Occipital lobe (tissue), 2 donors: ENCODE data around the gene MAP7D1. TPM values are rescaled to one million over a fixed set of nuclear protein-coding genes. Genes with fewer than 3 reads are reported as not detected.
"Not testable (repeated sequence)": the region's sequence is repeated elsewhere in the genome, so short reads cannot be mapped to it uniquely, and the experiment has no call there.

Experiments
- DNase-seq: peaks from one replicate; lab custom pipeline; 2025; lab: John Stamatoyannopoulos, UW
- total RNA-seq: library from RNA; depleted of rRNA; stranded (reverse); fragments of >200 nt; gene quantifications from one replicate; pipeline ENCODE4 v1.2.3, GENCODE V29; 2014

Gene MAP7D1
- total RNA-seq, 1 donor from 2014 or later, result 49.6 TPM

GRCh38 chr1:36151134-36151844 is 4.7 kb upstream of the MAP7D1 start:
- DNase-seq, result no peak

- no peak for DNase-seq
Observed at GRCh38 chr1:36151845-36152203, 4.1 kb upstream of the MAP7D1 start.

DNA sequence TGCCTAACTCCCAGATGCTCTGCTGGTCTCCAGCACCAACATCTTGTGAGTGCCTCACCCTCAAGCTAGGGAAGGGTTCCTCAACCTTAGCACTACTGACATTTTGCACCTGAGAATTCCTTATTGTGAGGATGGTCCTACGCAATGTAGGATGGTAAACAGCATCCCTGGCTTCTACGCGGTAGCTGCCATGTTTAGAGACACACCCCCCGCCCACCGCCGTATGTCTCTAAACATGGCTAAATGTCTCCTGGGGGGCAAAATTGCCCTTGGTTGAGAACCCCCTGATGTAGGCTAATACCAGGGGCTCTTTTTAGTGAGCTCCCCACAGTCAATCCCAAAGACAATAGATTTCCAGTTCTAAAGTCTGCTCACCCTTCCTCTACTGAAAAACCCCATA is 2.5 kb upstream of the MAP7D1 start:
- no peak for DNase-seq

DNA sequence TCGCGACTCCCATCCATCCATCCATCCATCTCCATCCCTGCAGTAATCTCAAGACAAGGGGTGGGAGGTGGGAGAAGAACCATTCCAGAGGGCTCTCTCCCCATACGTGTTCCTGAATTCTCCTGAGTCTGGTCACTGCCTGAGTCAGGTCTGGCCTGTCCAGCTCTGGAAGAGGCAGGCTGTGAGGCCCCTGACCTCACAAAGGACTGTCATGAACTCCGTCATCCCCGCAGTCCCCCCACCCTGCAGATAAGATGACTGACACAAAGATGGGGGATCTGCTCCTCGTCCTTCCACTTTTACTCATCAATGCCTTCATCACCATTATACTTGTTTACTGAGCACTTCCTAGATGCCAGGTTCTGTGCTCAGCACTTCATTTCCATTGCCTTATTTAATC is 1.6 kb upstream of the MAP7D1 start:
- DNase-seq, result no peak

GRCh38 chr1:36154765-36155407 is 1.1 kb upstream of the MAP7D1 start:
- DNase-seq, result no peak

GRCh38 chr1:36156329-36157114 is 562 bp downstream of the MAP7D1 start:
- DNase-seq, result peak; percentile 59

DNA sequence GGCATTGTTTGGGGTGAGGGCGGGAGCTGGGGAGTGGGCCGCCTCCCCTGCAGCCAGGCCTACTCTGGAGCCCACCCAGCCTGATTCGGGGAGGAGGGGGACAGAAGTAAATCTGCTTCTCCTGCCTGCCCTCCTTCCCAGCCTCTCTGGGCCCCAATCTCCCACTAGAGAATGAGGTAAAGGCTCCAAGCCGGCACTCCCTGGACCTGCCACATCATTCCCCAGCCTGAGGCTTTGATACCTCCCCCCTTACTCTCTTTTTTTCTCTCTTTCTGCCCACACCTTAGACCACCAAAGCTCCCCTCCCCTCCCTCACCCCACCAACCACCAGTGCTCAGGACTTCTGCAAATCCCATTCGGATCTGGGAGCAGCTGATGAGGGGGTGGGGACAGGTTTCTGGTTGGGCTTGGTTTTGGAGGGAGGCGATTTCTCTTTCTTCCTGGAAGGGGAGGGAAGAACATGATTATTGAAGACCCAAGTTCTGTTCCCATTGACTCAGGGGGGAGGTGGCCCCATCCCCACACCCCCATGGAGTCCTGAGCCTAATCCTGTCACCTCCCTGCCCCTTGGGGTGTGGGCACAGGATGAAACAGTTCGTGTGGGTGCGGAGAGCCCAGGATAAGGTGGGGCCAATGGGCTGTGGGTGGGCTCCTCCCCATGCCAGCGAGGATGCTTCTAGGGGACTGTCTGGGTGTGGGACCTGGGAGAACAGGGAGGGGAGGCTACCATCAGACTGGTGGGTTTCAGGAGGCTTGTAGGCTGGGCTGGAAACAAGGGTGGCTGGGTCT is 1.3 kb downstream of the MAP7D1 start:
- no peak for DNase-seq

GRCh38 chr1:36157973-36158826 is 2.2 kb downstream of the MAP7D1 start:
- no peak for DNase-seq

DNA sequence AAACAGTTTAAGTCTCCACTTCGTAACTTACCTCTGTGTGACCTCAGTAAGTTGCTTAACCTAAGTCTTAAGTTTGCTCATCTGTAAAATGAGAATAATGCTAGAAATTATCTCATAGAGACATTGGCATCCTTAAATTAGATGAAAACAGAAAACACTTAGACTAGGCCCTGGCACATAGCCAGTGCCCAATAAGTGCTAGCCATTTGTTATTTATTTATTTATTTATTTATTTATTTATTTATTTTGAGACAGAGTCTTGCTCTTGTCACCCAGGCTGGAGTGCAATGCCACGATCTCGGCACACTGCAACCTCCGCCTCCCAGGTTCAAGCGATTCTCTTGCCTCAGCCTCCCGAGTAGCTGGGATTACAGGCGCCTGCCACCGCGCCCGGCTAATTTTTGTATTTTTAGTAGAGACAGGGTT is 2.9 kb downstream of the MAP7D1 start:
- not testable (repeated sequence) for DNase-seq

DNA sequence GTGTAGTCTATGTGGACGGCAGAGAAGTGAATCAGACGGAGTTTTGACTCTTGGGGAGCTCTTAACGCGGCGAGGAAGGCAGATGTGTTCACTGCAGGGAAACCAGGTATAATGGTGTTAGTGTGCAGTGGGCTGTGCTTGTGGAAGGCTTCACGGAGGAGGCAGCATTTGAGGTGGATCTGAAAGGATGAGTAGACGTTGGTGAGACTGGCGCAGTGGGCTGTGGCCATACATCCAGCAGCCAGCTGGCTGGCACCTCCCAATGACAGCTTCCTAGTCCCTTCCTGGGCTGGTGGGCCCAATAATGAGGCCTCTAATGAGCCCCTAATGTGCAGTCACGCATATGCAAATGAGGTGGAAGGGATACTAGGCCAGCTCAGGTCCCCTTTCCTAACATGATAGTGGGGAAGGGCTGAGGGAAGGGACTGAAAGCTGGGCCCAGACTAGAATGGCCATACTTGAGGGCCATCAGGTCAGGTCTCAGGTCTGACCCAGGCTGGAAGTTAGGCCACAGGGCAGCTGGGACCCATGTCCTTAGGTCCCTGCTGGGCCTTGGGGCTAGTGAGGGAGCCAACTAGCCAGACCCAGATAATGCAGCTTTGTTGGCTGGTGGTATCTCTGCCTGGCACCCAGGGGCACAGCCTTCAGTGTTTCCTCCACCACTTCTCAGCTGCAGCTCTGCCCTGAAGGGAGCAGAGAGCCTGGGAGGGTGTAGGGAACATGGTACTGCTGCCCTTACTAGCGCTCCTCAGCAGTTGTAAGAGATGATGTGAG is 3.8 kb downstream of the MAP7D1 start:
- DNase-seq, result peak; percentile 30

DNA sequence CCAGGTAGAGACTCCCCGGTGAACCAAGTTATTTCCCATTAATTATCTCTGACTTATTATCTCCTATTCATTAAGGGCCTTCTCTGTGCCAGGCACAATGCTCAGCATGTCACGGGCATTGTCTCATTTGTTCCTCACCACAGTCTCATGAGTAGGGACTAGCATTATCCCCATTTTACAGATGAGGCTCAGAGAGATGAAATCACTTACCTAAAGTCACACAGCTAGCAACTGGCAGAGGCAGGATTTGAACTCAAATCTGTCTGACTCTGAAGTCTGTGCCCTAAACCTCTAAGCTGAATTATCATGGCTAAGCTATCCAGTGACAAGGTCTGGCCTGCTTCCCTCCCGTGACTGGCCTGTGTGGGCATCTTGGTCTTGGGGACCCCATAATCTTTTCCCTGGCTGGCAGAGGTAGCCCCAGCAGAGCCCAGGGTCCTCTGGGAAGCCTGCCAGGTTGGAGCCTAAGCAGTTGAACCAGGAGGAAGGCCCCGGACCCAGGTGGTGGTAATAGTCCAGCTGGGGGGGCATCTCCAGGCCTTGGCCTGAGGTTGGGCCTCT is 4.5 kb downstream of the MAP7D1 start:
- no peak for DNase-seq

DNA sequence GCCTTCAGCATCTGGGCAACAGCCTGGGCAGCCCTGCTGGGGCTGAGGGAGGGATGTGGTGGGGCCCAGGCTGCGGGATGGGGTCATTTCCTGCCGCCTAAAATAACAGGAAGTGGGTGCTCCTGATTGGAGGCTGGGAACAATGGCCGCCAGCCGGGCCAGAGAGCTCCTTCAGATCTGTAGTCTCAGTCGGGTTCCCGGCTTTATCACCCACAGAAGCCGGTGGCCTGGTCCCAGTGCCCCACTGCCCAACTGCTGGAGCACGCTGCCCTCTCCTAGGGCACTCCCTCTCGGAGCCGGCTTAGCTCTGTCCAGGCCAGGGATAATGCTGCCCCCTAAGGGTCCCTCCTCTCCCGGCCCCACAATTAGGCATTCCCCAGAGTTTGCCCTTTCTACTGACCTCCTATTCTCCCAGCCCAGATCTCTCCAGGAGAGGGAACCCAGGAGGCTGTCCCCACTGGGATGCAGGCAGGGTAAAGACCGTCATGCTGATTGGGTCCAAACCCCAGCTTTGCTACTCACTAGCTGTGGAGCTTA is 5.1 kb downstream of the MAP7D1 start:
- DNase-seq, result no peak

DNA sequence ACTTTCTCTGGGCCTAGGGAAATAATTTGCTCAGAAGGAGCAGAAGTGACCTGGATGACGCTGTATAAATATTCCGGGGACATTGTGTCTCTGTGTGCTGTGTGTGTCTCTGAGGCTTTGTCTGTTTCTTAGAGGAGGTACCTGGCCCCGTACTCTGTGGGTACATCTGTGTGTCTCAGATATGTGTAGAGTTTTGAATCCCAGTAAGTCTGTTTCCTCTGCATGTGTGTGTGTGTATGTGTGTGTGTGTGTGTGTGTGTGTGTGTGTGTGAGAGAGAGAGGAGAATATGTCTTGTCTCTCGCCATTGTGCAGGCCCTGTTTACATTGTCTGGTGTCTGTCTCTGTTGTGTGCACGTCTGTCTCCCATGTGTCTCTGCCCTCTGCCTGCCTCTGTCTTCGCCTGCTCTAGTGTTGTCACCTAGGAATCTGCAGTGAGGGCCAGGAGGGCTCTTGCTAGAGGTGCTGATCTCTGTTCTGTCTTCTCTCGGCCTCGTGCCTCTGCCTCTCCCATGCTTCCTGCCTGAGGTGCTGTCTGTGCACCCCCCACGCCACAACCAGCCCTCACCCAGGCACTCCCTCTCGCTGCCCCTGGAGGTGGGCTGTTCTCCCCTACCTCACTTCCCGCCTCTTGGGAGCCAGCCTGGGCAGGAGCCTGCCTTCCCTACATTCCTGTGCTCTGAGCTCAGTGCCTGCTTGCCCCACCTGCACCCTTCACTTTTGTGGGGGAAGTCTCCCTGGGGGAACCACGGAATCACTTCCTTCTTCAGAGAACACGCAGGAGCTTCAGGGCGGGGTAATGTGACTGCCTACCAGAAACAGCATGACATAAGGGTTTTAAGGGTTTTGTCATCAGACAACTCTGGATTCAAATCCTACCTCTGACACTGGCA is 5.9 kb downstream of the MAP7D1 start:
- DNase-seq, result no peak

DNA sequence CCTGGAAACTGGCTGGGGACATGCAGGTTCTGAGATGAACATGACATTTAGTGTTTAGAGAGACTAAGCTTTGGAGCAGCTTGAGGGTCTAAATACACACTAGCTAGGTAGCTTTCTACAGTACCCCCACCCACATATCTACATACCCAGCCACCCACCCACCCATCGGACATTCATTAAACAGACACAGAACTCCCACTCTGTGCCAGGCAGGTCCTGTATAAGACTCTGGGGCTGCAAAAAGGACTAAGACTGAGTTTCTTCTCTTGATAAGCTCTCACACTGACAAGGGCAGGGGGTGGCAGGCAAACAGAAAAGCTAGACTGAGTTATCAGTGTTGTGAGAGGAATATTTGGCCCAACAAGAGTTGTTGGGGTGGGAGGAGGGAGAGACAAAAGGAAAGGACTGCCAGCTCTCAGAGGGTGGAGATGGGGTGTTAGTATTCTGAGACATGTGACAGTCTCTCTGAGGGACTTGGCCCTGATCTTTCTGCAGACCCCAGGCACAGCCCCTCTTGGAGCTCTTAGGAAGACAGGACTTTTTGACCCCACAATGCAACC is 6.8 kb downstream of the MAP7D1 start:
- no peak for DNase-seq

DNA sequence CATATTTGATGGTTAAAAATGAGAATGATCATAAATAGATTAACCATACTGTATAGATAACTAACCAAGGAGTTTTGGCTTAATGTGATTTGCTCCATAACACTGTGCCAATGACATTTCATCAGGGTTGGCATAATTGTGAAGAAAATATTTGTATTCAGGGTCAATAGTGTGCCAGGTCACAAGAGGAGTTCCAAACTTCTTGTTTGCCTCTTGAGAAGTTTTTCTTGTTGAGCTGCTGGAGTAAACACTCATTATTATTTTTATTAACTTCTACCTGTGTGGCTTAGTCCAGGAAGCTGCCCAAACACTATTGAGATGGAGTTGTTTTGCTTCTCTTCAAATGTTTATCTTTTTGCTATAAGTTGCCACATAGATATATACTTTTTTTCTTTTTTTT is 7.5 kb downstream of the MAP7D1 start:
- no peak for DNase-seq

DNA sequence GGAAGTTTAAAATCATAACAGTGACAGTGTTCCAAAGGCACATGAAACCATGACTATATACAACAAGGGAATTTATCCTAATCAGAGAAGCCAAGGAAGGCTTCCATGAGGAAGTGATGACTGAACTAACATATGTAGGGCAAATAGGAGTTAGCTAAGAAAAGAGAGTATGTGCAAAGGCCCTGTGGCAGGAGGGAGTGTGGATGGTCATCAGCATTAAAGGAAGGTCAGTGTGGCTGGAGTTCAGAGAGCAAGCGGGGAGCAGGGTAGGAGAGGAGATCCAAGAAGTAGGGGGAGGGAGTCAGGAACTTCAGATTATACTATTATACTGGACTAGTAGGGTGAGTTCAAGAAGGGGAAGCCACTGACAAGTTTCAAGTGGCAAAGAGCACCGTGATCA is 8.4 kb downstream of the MAP7D1 start:
- no peak for DNase-seq

DNA sequence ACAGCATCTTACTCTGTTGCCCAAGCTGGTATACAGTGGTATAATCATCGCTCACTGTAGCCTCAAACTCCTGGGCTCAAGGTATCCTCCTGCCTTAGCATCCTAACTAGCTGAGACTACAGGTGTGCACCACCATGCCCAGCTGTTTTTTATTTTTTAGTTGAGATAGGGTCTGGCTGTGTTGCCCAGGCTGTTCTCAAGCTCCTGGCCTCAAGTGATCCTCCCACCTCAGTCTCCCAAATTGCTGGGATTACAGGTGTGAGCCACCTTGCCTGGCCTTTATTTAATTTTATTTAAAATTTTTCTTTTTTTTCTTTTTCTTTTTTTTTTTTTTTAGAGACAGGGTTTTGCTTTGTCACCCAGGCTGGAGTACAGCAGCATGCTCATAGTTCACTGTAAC is 9.2 kb downstream of the MAP7D1 start:
- DNase-seq, result no peak

DNA sequence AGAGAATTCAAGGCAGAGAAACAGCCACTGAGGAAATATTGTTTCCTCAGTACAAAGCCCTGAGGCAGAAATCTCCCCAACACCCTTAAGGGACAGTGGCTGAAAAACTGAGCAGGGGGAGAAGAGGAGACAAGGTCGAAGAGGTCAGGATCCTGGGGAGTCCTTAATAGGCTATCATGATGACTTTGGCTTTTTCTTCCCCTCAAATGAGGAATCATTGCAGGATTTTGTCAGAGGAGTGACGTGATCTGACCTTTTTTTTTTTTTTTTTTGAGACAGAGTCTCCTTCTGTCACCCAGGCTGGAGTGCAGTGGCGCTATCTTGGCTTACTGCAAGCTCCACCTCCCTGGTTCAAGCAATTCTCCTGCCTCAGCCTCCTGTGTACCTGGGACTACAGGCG is 10.2 kb downstream of the MAP7D1 start:
- no peak for DNase-seq
